HG03280 (cell line): ENCODE data around the gene ABI3.
"Not testable (repeated sequence)": the region's sequence is repeated elsewhere in the genome, so short reads cannot be mapped to it uniquely, and the experiment has no call there.

Experiments used
- ATAC-seq: cut with Tn5 transposase; IDR thresholded peaks from one replicate; pipeline ENCODE4 v1.9.1; 2021; ENCODE audit warnings: mild to moderate bottlenecking, moderate library complexity; ENCODE audit not compliant: unreplicated experiment

ABI3 gene

DNA sequence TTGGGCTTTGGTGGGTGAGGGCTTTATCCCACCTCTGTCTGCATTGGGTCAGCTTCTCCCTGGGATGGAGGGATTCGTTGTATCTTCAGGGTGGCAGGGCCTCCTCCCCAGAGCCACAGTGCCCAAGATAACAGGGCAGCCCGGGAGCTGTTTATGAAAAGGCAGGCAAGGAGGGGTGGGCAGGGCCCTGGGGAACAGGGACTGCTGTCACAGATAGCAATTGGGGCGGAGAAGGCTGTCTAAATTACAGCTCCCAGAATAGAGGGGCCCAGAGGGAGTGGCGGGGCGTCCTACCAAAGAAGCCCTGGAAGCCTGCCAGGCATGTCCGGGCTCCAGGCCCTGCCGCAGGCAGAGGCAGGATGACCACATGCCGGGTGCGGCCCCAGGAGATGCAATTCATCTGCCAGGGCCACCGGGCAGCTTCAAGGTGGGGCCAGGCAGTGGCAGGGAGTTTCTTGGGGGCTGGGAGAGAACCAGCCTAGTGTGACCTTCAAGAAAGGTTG, 38.8 kb downstream of the ABI3 start:
- no peak for ATAC-seq

DNA sequence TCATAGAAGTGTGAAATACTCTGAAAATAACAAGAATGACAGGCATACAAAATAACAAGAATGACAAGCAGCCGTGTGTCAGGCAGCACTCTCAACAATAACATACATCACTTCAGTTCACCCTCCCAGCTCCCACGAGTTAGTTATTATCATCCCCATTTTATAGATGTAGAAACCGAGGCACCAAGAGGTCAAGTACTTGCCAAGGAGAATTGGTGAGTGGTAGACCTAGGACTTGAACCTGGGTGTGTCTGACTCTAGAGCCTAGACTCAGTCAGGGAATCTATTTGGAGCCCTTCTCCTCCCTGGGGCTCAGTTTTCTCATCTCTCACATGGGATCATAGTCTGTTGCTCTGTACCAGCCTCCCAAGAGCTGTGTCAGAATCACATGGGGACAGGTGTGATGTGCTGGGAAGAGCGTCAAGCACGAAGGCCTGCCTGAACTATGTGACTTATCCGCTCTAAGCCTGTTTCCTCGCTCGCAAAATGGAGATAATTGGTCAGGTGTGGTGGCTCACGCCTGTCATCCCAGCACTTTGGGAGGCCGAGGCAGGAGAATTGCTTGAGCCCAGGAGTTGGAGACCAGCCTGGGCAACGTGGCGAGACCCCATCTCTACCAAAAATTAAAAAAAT, 39.5 kb downstream of the ABI3 start:
- no peak for ATAC-seq

- no peak for ATAC-seq
Observed at GRCh38 chr17:49252148-49252695, 41.7 kb downstream of the ABI3 start.

DNA sequence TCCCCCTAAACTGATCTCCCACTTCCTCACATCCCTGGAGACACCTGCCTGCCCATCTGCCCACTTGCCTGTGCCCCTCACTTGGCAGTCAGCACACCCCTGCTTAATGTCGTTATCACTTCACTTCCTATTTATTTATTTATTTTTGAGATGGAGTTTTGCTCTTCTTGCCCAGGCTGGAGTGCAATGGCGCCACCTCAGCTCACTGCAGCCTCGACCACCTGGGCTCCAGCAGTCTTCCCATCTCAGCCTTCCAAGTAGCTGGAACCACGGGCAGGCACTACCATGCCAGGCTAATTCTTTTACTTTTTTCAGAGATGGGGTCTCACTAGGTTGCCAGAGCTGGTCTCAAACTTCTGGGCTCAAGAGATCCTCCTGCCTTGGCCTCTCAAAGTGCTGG, 43.6 kb downstream of the ABI3 start:
- ATAC-seq = no peak

DNA sequence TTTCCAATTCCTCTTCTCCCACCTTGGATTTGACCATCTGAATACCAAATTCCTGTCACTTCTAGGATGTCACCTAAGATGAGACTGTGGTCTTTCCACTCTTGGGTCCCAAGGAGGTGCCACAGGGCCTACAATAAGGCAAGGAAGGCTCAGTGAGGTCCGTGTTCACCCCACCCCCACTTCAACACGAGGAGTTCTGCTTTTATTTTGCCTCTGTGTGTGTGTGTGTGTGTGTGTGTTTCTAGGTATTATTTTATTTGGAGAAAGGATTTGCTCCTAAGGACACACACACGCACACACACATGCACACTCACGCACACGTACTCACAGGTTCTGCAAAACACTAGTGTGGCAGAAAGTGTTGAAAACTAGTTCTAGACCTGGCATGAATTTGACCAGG, 44.6 kb downstream of the ABI3 start:
- ATAC-seq = no peak

DNA sequence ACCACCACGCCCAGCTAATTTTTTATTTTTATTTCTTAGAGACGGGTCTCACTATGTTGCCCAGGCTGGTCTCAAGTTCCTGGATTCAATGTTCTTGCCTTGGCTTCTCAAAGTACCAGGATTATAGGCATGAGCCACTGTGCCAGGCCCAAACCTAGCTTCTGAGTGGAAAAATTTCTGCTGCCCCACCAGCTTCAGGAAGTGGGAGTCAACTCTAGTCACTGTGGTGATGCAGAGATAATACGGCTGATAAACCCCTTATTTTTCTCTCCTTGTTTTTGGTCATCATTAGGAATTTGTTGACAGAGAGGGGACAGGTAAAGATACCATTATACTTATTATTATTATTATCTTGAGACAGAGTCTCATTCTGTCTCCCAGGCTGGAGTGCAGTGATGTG, 47.9 kb downstream of the ABI3 start:
- ATAC-seq = no peak

DNA sequence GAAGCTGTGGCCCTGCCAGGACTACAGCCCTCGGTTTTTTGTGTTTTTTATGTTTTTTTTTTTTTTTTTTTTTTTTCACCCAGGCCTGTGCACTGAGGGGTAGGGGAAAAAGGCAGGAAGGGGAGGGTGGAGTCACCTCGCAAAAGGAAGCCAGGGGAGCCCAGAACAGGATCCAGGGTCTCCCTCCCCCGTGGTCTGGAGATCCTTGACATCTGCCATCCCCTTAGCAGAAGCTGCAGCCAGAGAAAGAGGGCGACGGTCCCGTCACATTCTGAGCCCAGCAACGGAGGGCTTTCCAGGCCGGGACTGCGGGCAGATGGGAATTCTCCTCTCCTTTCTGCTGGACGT, 49.1 kb downstream of the ABI3 start:
- no peak for ATAC-seq

GRCh38 chr17:49260011-49260816, 49.7 kb downstream of the ABI3 start:
- ATAC-seq = no peak

DNA sequence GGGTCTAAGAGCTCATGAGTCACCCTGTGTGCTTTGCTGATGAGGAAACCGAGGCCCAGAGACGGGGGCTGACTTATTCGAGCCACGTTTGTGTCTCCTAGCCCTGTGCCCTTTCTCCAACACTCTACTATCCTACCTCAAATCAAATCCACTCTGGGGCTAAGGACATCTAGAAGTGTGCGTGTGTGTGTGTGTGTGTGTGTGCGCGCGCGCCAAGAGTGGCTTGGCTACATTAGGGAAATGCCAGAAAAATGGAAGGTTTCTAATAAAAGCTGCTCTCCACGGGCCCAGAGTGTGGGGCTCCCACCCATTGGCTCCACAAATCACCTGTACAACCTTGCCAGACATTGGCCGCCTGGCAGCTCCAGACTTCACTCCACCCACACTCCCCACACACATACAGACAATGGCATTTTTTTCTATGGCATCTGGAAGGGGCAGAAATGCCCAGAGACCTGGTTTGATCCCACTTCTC, 50.3 kb downstream of the ABI3 start:
- ATAC-seq = no peak

DNA sequence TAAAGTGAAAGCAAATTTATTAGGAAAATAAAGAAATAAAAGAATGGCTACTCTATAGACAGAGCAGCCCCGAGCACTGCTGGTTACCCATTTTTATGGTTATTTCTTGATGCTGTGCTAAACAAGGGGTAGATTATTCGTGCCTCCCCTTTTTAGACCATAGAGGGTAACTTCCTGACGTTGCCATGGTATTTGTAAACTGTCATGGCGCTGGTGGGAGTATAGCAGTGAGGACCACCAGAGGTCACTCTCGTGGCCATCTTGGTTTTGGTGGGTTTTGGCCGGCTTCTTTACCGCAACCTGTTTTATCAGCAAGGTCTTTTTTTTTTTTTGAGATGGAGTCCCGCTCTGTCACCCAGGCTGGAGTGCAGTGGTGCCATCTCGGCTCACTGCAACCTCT, 51.0 kb downstream of the ABI3 start:
- not testable (repeated sequence) for ATAC-seq

- ATAC-seq = no peak
Observed at GRCh38 chr17:49266233-49266632, 55.7 kb downstream of the ABI3 start.

- ATAC-seq = no peak
Observed at GRCh38 chr17:49267912-49268311, 57.4 kb downstream of the ABI3 start.

GRCh38 chr17:49269356-49269755, 58.8 kb downstream of the ABI3 start:
- ATAC-seq = no peak
